SU-DHL-6 (cell line): ENCODE data around the gene ARMC9.

Source experiments
- H2AFZ ChIP-seq: fragments of 200-600 bp; sonication (generic); 2 replicates; pipeline ENCODE4 v1.6.1; 2014; ENCODE audit warnings: low read depth, mild to moderate bottlenecking, moderate library complexity, mixed read lengths, antibody characterized with exemption, low read length; ENCODE audit not compliant: severe bottlenecking
- H3F3A ChIP-seq: fragments of 200-600 bp; shearing (Covaris generic); 2 replicates; pipeline ENCODE4 v1.6.0; 2016; ENCODE audit warnings: antibody characterized with exemption, mild to moderate bottlenecking; ENCODE audit not compliant: insufficient read depth
- H3K27ac ChIP-seq: fragments of 200-600 bp; sonication (generic); 2 replicates; pipeline ENCODE4 v1.5.1; 2016; ENCODE audit warnings: low read depth, mild to moderate bottlenecking, low read length, moderate library complexity, mixed read lengths
- H3K27me3 ChIP-seq: fragments of 200-600 bp; sonication (generic), shearing (Covaris generic); 2 replicates; pipeline ENCODE4 v1.6.0; 2014; ENCODE audit warnings: mild to moderate bottlenecking, low read length
- H3K36me3 ChIP-seq: fragments of 200-600 bp; sonication (generic); 2 replicates; pipeline ENCODE4 v1.6.1; 2014; ENCODE audit warnings: mild to moderate bottlenecking, low read length, mixed read lengths
- H3K4me2 ChIP-seq: fragments of 300-600, 200-600 bp; shearing (Covaris generic), sonication (generic); 2 replicates; pipeline ENCODE4 v1.6.0; 2014; ENCODE audit warnings: low read length, low read depth, mild to moderate bottlenecking; ENCODE audit not compliant: poor library complexity, severe bottlenecking
- H3K4me3 ChIP-seq: fragments of 200-600 bp; sonication (generic); 2 replicates; pipeline ENCODE4 v1.5.1; 2014; ENCODE audit warnings: antibody characterized with exemption, low read length, mild to moderate bottlenecking, mixed read lengths; ENCODE audit not compliant: insufficient read depth, poor library complexity, severe bottlenecking
- H3K79me2 ChIP-seq: fragments of 200-600 bp; sonication (generic); 2 replicates; pipeline ENCODE4 v1.6.1; 2014; ENCODE audit warnings: mild to moderate bottlenecking, low read length, moderate library complexity; ENCODE audit not compliant: insufficient read depth
- H3K9ac ChIP-seq: fragments of 200-600 bp; sonication (generic); 2 replicates; pipeline ENCODE4 v1.7.0; 2014; ENCODE audit warnings: mild to moderate bottlenecking, low read length
- H3K9me2 ChIP-seq: fragments of 200-600 bp; sonication (generic); replicated peaks from 2 replicates; pipeline ENCODE4 v1.6.1; 2014; ENCODE audit warnings: low read length; ENCODE audit not compliant: insufficient read depth
- H3K9me3 ChIP-seq: fragments of 200-600 bp; sonication (generic); 2 replicates; pipeline ENCODE4 v1.6.1; 2014; ENCODE audit warnings: low read length, mixed read lengths; ENCODE audit not compliant: insufficient read depth
- H4K20me1 ChIP-seq: fragments of 200-600 bp; sonication (generic); 2 replicates; pipeline ENCODE4 v1.6.1; 2014; ENCODE audit warnings: low read depth, mild to moderate bottlenecking, antibody characterized with exemption, low read length, moderate library complexity, mixed read lengths
- CTCF ChIP-seq: fragments of 200-600 bp; sonication (generic); IDR thresholded peaks from one replicate; pipeline ENCODE4 v1.5.1; 2017; ENCODE audit warnings: antibody characterized with exemption, mild to moderate bottlenecking, low read length, moderate library complexity; ENCODE audit not compliant: insufficient read depth, poor library complexity, severe bottlenecking
- EZH2phosphoT487 ChIP-seq: fragments of 200-600 bp; sonication (generic), shearing (Covaris generic); conservative IDR thresholded peaks from 2 replicates; pipeline ENCODE4 v1.6.1; 2018; ENCODE audit warnings: mild to moderate bottlenecking, antibody characterized with exemption, low read length, moderate library complexity, mixed read lengths

Gene ARMC9

GRCh38 chr2:231370749-231371429 lies 172.5 kb downstream of the ARMC9 start:
- H3K9ac ChIP-seq, result no peak overlapping the region
- H3K4me2 ChIP-seq, result no peak overlapping the region
- TF ChIP-seq EZH2phosphoT487, result no peak
- TF ChIP-seq CTCF, result no peak
- H3K4me3 ChIP-seq, result no peak overlapping the region
- no peak overlapping the region for H3K27ac ChIP-seq
- H3K9me3 ChIP-seq, result no peaks in the 10 kb centered on the region
- no peaks in the 10 kb centered on the region for H3K36me3 ChIP-seq
- no peaks in the 10 kb centered on the region for H3F3A ChIP-seq
- no peaks in the 10 kb centered on the region for H4K20me1 ChIP-seq
- no peak overlapping the region for H2AFZ ChIP-seq
- H3K9me2 ChIP-seq, result no peaks in the 10 kb centered on the region
- H3K27me3 ChIP-seq, result no peaks in the 10 kb centered on the region
- H3K79me2 ChIP-seq, result no peaks in the 10 kb centered on the region

GRCh38 chr2:231371430-231372054 lies 173.1 kb downstream of the ARMC9 start:
- Histone ChIP-seq H3K27ac (no peak overlapping the region), H3K27me3 (no peaks in the 10 kb centered on the region), H3K36me3 (no peaks in the 10 kb centered on the region), H3K9me2 (no peaks in the 10 kb centered on the region), H4K20me1 (no peaks in the 10 kb centered on the region), H3K9me3 (no peaks in the 10 kb centered on the region), H2AFZ (no peak overlapping the region), H3K4me2 (no peak overlapping the region), H3K79me2 (no peaks in the 10 kb centered on the region), H3K4me3 (no peak overlapping the region), H3F3A (no peaks in the 10 kb centered on the region), H3K9ac (no peak overlapping the region)
- TF ChIP-seq EZH2phosphoT487, result no peak
- TF ChIP-seq CTCF, result no peak

- H3K79me2 ChIP-seq, result no peaks in the 10 kb centered on the region
- TF ChIP-seq EZH2phosphoT487, result no peak
- no peak for TF ChIP-seq CTCF
- H3K36me3 ChIP-seq, result no peaks in the 10 kb centered on the region
Observed at GRCh38 chr2:231372326-231372725, 173.9 kb downstream of the ARMC9 start.

More at GRCh38 chr2:231372326-231372725, 173.9 kb downstream of the ARMC9 start:
- Histone ChIP-seq H4K20me1 (no peaks in the 10 kb centered on the region), H3K27me3 (no peaks in the 10 kb centered on the region), H2AFZ (no peak overlapping the region), H3F3A (no peaks in the 10 kb centered on the region), H3K9me2 (no peaks in the 10 kb centered on the region), H3K9me3 (no peaks in the 10 kb centered on the region), H3K4me3 (no peak overlapping the region), H3K9ac (no peak overlapping the region), H3K4me2 (no peak overlapping the region), H3K27ac (no peak overlapping the region)
